ENCODE data around the gene NFIA.

Gene NFIA

GRCh38 chr1:61316493-61316892 is 234.1 kb downstream of the NFIA start:
- DNase-seq = no peak

- peak; percentile 29 for DNase-seq
These were observed 236.2 kb downstream of the NFIA start for GRCh38 chr1:61318319-61319125.

DNA sequence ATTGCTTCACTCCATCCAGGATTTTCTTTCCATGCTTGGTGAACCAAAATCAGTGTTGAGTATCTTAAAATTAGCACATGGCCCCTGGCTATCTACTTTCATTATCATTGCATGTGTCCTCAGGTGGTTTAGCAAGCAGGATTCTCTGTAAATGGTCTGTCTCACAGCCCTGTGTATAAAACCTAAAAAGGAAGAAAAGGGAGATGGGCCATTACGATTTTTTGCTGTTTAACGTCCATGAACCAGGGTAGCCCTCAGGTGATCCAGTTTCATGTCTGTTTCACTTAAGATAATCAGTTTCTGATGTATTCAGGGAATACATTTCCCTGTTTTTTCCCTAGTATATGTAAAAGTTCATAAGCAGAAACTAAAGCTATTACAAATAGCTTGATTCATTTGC is 238.2 kb downstream of the NFIA start:
- DNase-seq = no peak

DNA sequence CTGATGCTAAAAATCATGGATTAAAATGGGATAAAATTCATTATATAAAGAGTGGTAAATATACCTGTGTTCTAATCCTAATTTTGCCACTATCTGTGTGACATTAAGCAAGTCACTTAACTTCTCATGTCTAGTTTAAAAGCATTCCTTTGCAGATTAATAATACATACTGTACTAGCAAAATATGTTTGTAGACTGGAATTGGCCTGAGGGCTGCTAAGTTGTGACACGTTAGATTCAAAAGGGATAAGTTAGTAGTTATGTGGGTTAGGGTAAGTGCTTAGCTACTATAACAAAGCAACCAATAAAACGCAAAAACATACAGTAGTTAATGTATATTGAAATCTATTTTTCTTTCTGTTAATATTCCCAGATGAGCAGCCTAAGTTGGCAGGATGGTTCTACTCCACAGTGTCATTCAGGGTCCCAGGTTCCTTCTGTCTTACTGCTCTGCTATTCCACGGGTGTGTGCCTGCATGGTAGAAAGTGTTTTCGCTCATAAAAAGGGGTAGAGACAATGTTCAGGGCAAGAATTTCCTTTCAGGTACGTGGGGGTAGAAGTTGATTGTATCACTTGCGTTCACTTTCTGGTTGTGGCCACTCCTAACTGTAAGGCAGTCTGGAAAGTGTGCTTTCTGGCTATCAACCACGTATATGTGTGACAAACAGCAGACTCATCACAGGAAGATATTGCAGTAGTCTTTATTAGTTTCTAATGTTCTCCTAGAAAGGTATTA is 239.8 kb downstream of the NFIA start:
- no peak for DNase-seq

DNA sequence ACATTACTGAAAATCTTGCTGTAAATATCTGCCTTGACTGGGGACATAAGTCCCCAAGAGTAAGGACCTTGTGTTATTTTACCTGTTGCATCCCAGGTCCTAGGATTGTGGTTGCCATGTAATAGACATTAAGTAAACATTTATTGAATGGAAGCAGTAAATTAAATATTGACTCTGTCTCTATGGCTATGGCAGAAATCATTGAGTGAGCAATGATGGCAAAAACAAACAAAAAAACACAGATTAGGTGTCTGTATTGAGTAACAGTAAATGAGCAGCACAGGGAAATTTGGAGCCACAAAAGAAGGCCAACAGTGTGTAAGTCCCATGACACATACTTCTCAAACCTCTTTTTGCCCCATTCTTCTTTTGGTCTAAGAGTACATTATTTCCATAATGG is 240.4 kb downstream of the NFIA start:
- DNase-seq = no peak

GRCh38 chr1:61323681-61324328 is 241.4 kb downstream of the NFIA start:
- DNase-seq = no peak

DNA sequence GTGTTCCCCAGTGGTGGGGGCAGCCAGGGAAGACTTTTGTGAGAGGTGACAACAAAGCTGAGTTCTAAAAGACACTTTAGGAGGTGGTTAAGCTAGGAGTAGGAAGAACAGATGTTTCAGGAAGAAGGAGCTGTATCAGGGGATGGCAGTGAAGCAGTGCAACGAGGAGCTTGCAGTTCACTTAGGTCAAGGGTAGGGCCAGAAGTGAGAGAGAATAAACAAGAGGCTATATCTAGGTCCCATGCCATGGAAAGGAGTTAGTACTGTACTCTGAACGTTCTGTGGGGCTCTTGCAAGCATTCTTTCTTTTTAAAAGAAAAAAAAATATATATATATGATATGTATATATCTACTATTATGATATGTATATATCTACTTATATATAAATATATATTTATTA is 244.4 kb downstream of the NFIA start:
- no peak for DNase-seq

GRCh38 chr1:61327436-61327835 is 245.1 kb downstream of the NFIA start:
- no peak for DNase-seq

GRCh38 chr1:61329556-61329955 is 247.2 kb downstream of the NFIA start:
- no peak for DNase-seq

DNA sequence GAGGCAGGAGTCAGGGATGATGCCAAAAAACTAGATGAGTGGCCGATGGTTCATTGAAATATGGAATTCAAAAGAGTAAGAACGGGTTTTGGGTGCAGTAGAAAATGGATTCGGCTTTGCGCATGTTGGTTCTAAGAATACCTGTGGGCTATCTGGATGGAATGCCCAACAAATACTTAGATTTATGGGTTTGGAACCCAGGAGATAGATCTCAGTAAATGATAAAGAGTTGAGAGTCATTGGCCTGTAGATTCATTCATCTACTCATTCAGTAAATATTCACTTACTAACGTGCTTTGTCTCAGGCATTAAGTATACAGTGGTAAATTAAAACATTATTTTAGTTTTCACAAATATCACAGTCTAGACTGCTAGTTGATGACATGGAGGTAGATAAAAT is 247.7 kb downstream of the NFIA start:
- DNase-seq = no peak

- DNase-seq = no peak
These were observed 248.2 kb downstream of the NFIA start for GRCh38 chr1:61330571-61330970.

DNA sequence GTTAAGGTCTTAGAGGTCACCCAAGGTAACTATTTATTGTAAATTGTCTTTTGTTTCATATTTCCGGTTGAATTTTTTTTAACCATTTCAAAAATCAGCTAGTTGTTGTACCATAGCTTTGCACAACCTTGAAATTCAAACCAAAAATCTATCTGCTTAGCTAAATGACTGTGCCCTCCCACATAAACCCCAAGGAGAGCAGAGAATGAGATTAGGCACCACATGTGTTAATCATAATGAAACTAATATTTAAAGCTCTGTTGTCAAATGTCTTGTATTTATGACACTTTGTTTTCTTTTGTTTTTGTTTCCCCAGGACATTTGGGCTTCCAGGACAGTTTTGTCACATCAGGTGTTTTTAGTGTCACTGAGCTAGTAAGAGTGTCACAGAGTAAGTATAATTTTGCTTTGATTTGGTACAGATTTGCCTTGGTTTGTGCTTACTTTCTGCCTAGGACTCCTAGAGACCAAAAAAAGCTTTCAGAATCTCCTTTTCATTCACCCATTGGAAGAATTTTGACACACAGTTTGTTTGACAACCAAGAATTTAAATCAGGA is 249.9 kb downstream of the NFIA start:
- no peak for DNase-seq

DNA sequence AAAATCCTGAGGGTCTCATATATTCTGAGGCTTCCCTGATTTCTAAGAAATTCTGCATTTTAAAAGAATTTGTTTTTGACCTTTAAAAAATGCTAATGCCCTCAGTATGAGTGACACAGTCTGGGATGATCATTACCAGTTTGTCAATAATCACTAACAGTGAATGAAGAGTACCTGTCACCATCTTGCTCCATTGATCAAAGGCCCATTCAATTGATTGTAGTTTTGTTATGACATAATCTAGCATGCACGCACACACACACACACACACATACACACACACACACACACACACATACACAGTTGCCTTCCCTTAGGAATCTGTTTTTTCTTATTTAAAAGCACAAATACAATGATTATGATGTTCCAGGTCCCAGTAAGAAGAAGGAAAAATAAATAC is 250.4 kb downstream of the NFIA start:
- DNase-seq = no peak

- DNase-seq = no peak
These were observed 252.6 kb downstream of the NFIA start for GRCh38 chr1:61334718-61335589.

DNA sequence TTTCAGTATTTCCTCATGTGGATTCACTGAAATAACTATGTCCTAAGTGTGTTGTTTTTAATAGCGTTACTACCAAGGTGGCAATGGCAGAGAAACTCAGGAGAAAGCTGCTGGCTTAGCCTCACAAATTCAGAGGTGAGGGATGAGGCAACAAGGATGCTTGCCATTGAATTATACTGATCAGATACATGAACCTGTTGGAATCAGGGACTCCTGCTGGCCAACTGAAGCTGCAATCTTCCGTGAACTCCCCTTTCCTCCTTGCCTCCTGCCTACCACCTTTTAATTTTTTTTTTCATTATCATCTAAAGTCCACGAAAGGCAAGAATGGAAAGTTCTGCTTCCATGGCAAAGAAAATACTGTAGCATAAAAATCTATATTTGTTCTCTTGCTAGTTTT is 254.7 kb downstream of the NFIA start:
- no peak for DNase-seq

GRCh38 chr1:61337441-61337951 is 255.1 kb downstream of the NFIA start:
- DNase-seq = no peak

- peak; percentile 77 for DNase-seq
These were observed 255.9 kb downstream of the NFIA start for GRCh38 chr1:61337981-61338848.

- no peak for DNase-seq
These were observed 256.5 kb downstream of the NFIA start for GRCh38 chr1:61338899-61339298.

DNA sequence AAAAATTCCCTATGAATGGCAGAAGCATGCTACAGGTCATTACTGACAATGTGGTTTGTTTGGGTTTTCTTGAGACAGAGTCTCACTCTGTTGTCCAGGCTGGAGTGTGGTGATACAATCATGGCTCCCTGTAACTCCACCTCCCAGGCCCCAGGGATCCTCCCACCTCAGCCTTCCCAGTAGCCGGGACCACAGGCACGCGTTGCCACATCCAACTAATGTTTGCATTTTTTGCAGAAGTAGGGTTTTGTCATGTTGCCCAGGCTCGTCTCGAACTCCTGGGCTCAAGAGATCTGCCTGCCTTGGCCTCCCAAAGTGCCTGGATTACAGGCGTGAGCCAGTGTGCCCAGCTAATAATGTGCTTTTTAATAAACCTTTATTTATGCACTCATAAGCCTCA is 259.1 kb downstream of the NFIA start:
- no peak for DNase-seq

DNA sequence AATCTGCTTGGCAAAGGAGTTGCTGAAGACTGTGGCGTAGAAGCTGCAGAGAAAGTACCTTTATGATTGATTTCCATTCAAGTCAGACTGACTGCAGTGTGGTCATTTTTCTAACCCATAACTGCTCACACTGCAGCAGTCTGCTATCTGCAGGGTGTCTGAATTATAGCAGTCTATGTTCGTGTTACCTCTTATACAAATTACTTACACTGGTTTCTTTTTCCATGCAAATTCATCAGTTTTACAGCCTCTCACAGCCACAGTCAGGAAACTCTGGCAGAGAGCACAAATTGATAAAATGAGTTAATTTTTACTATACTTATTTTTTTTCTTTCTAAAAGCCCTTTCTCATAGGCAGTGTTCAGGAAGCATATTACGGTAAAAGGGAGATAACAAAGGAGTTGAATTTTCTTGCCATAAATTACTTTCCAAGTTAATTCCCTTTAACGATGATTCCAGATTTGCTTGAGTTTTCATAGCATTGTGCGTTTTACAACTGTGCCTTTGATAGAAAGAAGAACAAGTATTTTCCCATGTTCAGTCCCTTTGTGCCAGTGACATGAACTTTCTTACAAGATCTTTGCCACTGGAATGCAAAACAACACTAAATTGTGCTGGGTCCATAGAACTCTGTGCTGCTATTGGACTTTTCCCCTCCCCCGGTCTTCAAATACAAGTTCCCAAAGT is 261.5 kb downstream of the NFIA start:
- DNase-seq = no peak

- DNase-seq = no peak
These were observed 262.3 kb downstream of the NFIA start for GRCh38 chr1:61344696-61345095.
